Hematopoietic multipotent progenitor cell treated with erythropoietin and hydrocortisone succinate and interleukin-3 and kit ligand, for 6 days (in vitro differentiated cells): ENCODE measurements around the gene NAT8L.
A peak's percentile ranks its signal among the peaks of the same experiment; 100 is the strongest.
"Not testable (repeated sequence)": the region's sequence is repeated elsewhere in the genome, so short reads cannot be mapped to it uniquely, and the experiment has no call there.

Source experiments
- DNase-seq: peaks from one replicate; pipeline ENCODE4 v3.0.0-alpha.2; 2015

NAT8L gene

DNA sequence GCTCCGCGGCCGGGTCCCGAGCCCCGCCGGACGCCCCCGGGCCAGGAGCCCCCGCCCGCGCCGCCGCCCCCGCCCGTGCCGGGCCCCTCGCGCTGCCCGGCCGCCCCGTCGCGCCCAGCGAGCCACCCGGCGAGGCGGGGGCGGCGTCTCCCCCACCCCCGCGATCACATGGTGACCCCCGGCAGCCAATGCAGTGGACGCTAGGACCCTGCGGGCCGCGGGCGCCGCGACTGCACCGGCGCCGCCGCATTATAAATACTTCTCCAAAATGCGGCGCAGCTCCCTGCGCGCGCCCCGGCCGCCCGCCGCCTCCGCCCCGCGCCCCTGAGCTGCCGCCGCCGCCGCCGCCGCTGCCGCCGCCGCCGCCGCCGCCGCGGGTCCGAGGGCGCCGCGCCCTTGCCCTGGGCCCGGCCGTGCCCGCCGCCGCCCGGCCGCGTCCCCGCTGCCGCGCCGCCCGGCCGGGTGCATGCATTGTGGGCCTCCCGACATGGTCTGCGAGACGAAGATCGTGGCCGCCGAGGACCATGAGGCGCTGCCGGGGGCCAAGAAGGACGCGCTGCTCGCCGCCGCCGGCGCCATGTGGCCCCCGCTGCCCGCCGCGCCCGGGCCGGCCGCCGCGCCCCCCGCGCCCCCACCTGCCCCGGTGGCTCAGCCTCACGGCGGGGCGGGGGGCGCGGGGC lies at the start of gene NAT8L:
Gene NAT8L, plus strand, starts transcription at position 282 of the 680 bp plus-strand sequence. Its CDS starts 185 bp downstream, at position 467.
- DNase-seq = peak; percentile 52

- DNase-seq = peak; percentile 75
Measured at GRCh38 chr4:2009651-2010233, 49.4 kb upstream of the NAT8L start.

DNA sequence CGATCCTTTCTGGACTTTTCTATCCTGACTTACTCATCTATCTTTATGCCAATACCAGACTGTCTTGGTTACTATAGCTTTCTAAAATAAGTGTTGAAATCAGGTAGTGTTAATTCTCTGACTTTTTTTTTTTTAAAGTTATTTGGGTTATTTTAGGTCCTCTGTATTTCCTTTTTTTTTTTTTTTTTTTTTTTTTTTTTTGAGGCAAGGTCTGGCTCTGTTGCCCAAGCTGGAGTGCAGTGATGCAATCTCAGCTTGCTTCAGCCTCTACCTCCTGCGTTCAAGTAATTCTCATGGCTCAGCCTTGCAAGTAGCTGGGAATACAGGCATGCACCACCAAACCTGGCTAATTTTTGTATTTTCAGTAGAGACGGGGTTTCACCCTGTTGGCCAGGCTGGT lies 47.5 kb upstream of the NAT8L start:
- no peak for DNase-seq

DNA sequence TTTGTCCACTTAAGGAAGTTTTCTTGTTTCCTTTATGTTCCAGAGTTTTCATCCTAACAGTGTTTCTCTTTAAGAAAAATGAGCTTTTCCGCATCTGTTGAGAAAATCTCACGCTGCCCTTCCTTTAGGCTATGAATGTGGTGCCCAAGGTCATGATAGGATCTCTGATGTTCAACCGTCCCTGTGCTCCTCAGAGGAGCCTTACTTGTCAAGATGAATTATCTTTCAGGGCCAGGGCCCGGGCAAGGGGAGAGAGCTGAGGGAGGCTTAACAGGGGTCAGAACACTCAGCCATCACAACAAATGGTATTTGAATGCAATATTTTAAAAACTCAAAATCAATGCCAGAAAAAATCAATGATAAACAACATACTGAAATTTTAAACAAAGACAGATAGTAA lies 44.1 kb upstream of the NAT8L start:
- no peak for DNase-seq

GRCh38 chr4:2021358-2022018 lies 37.6 kb upstream of the NAT8L start:
- DNase-seq = not testable (repeated sequence)

- no peak for DNase-seq
Measured at GRCh38 chr4:2024683-2025082, 34.4 kb upstream of the NAT8L start.

GRCh38 chr4:2025817-2026216 lies 33.3 kb upstream of the NAT8L start:
- no peak for DNase-seq

DNA sequence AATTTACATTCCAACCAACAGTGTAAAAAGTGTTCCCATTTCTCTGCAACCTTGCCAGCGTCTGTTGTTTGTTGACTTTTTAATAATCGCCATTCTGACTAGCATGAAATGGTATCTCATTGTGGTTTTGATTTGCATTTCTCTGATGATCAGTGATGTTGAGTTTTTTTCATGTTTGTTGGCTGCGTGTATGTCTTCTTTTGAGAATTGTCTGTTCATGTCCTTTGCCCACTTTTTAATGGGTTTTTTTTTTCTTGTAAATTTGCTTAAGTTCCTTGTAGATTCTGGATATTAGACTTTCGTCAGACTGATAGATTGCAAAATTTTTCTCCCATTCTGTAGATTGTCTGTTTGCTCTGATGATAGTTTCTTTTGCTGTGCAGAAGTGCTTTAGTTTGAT lies 32.0 kb upstream of the NAT8L start:
- not testable (repeated sequence) for DNase-seq

DNA sequence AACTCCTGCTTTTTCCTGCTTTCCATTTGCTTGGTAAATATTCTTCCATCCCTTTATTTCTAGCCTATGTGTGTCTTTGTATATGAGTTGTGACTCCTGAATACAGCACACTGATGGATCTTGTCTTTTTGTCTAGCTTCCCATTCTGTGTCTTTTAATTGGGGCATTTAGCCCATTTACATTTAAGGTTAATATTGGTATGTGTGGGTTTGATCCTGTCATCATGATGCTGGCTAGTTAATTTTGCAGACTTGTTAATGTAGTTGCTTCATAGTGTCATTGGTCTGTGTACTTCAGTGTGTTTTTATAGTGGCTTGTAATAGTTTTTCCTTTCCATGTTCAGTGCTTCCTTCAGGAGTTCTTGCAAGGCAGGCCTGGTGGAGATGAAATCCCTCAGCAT lies 28.0 kb upstream of the NAT8L start:
- not testable (repeated sequence) for DNase-seq

DNA sequence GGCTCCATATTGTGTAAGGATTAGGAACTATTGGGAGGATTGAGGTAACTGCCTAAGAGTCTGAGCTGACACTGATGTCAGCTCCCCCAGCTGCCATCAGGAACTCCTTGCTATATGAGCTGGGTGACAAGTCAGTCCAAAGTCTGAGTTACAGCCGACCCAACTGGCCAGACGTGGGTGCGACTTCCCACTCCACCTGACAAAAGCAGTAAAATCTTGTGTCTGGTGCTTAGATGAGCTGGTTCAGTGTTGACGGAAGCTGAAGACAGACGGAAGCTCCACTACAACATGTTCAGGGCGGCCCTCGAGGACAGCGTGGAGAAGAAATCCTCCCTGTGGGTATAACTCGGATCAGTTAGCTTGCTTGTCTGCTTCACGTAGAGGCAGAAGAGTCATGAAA lies 22.8 kb upstream of the NAT8L start:
- DNase-seq = no peak

DNA sequence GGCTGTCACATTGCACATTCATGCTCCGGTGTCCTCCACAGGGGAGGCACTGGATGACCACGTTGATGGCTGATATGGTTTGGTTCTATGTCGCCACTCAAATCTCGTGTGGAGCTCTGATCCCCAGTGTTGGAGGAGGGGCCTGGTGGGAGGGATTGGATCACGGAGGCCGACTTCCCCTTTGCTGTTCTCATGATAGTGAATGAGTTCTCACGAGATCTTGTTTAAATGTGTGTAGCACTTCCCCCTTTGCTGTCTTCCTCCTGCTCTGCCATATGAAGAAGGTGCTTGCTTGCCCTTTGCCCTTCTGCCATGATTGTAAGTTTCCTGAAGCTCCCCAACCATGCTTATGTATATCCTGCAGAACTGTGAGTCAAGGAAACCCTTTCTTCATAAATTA lies 22.3 kb upstream of the NAT8L start:
- DNase-seq = peak; percentile 24

GRCh38 chr4:2040391-2041238 lies 18.5 kb upstream of the NAT8L start:
- no peak for DNase-seq

GRCh38 chr4:2041239-2042130 lies 17.6 kb upstream of the NAT8L start:
- peak; percentile 91 for DNase-seq

DNA sequence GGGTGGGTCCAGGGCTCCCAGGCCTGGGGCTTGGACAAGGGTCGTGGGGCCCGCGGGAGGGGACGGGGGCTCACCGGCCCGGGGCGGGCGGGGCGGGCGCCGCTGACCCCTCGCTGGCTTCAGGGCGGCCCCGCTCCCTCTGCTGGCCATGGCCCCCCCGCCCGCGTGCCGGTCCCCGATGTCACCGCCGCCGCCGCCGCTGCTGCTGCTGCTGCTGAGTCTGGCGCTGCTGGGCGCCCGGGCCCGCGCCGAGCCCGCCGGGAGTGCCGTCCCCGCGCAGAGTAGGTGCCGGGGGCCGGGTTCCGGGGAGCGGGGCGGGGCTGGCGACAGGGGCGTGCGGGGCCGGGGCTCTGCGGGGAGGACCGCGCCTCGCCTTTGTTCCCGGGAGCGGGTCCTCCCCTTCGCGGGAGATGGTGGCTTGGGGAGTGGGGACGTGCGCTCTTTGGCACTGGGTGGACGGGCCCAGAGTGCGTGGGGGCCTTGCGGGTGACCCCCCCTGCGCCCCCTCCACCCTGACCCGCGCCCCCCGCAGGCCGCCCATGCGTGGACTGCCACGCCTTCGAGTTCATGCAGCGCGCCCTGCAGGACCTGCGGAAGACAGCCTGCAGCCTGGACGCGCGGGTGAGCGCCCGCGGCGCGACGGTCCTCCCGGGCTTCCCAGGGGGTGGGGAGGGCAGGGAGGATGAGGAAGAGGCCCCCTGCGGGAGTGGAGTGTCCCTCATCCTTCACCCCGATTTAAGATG lies 16.8 kb upstream of the NAT8L start:
- DNase-seq = peak; percentile 38

- DNase-seq = no peak
Measured at GRCh38 chr4:2042947-2043395, 16.2 kb upstream of the NAT8L start.

DNA sequence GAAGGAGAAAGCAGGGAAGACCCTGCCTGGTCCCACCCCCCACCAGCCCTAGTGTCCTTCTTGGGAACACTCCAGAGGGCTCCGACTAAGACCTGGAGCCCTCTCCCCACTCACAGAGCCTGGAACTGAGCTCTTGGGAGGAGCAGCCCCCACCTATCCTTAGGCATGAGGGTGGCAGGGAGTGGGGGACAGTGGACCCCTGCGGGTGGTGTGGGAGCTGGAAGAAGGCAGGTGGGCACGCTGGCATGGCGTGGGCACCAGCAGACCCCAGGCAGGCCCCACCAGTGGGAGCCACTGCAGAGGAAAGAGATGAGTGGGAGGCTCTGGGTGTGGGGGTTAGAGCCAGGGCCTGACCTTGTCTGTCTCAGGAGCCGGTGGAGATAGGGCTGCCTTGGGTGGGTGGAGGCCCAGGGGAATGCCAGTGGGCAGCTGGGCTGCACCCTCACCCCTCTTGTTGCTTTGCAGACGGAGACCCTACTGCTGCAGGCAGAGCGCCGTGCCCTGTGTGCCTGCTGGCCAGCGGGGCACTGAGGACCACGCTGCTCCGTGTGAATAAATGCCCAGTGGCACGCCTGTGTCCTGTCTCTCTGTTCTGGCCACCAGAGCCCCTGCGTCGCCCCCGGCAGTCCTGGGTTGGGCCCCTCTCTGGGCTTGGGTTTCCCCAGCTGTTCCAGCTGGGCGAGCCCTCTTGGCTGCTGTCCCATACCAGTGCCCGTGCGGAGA lies 15.6 kb upstream of the NAT8L start:
- no peak for DNase-seq

DNA sequence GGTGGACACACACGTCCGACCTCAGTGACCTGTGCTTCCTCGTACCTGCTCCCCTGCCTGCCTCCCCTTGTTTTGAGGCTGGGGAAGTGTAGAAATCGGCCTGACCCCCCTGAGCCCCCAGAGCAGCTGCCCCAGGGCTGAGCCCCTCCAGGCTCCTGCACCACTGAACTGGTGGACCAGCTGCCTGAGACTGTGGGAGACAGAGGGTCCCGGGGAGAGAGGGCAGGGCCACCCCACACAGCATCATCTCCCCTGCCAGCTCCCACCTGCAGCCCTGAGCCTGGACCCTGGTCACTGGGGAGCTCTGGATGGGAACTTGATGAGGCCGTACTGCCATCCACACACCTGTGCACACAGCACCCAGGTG lies 15.0 kb upstream of the NAT8L start:
- DNase-seq = no peak

DNA sequence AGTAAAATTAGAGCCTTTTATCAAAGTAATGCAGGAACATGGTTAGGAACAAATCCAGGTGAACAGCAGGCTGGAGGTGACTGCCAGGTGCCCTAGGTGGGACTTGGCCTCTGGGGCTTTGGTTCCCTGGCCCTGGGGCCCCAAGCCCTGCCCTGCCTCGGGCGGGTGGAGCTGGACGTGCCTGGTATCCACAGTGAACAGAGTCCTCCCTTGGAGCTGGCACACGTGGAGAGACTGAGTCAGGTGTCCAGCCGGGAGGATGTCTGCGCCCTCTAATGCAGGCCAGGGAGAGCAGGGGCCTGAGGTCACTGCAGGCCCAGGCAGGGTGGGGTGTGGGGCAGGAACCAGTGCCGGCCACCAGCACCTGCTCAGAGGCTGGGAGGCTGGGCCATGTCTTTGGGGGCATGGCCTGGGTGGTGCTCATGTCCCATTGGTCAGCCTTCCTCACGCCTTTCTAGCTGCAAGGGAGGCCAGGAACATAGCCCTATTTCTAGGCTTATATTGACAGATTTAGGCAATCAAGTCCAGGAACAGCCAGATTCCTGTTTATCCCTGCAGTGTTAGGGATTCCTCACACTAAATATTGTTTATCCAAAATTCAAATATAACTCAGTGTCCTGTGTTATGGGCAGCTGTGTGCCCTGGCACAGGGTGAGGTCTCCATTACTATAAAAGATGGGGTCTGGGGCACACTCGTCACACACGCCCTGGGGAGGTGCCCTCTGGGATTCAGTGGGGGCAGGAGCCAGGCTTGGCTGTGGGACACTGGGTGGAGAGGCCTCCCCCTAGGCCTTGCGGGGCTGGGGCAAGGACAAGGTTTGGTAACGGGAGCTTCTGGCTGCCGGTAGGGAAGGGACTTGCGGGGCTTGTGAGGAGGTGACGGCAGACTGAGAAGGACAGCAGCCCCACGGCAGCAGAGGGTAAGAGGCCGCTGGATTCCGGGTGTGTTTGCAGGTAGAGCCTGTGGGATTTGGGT lies 14.3 kb upstream of the NAT8L start:
- no peak for DNase-seq

DNA sequence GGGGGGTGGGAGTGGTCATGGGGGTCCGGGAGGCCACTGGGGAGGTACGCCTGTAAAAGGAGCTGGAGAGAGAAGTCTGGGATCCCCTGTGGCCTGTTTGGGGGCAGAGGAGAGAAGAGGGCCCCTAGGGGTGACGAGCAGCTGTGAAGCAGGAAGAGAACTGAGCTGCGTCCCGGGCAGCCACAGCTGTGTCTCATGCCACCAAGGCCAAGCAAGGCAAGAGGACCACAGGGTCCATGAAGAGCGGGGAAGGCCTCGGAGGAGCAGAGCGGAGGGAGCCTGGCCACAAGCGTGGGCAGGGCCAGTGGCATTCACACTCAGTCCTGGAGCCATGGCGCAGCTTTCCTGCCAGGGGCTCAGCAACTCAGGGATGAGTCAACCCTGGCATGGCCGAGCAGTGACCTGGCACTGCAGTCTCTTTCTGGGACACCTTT lies 13.6 kb upstream of the NAT8L start:
- DNase-seq = no peak
